ENCODE data around the gene PRIM2.
"Not testable (repeated sequence)": the region's sequence is repeated elsewhere in the genome, so short reads cannot be mapped to it uniquely, and the experiment has no call there.

Gene PRIM2

DNA sequence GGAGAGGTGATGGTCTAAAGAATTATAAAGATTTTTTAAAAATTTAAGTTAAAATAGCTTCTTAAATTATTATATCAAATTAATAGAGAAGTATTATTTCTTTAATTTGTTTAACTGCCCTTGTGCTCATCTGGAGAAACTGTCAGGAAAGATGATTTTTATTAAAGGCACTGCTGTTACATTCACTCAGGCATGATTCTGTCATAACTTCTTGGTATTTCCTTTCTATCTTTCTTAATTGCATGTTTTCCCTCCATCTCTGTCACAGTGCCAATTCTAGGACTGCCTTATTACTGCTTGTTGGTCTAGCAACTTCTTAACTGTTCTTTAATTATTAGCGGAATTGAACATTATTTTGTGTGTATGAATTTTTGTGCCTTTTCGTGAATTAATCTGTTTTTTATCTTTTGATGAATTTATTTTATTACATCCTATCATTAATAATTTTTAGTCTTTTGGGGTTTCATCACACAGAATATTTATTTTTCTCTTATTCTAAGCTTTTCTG, 47.7 kb downstream of the PRIM2 start:
- not testable (repeated sequence) for DNase-seq (ENCODE audit: low read depth, low spot score)

DNA sequence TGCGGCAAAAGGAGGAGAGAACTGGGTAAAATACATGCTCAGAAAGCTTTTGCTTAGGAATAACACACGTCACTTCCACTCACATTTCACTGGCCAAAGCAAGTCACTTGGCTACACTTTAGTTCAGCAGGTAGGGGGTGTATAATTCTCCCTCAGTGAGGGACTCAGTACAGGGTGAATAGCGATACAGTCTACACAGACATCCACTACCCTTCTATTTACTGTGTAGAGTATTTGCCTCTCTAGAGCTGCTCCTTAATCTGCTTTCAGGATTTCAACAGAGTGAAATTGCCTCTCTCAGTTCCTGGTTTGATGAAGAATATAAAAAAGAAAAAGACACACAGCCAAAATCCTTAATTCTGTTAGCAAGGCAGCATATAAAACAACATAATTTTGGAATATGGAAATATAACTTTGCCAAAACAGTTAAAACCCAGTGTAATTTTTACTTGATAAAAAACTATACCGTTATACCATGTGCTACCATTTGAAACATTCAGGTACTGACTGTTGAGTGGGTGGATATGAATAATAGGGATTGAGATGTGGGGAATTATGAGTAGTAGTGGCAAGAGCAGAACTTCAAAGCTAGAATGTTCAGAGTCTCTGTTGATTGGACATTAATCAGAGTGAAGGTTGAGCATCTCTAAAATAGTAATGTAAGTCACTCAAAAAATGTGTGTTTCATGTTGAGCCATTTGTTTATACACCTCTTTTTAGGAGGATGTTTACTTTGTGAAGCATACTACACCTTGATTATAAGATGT, 51.7 kb downstream of the PRIM2 start:
- DNase-seq (ENCODE audit: low read depth, low spot score), result not testable (repeated sequence)

DNA sequence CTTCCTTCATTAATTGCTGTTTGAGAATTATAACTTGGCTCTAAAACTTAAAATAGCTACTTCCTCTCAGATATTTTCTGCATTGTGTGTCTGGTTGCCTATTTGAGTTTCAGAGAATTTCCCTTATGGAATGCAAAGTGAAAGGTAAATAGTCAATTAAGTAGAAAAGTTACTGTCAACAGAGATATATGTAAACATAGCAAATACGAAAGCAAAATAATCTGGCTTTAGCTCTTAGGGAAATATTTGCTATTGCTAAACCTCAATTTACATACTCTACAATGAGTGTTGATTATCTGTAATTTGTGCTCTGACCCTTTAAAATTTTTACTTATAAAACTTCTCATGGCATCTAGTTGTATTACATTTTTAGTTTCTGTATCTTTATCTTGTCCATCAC, 54.3 kb downstream of the PRIM2 start:
- not testable (repeated sequence) for DNase-seq (ENCODE audit: low read depth, low spot score)

DNA sequence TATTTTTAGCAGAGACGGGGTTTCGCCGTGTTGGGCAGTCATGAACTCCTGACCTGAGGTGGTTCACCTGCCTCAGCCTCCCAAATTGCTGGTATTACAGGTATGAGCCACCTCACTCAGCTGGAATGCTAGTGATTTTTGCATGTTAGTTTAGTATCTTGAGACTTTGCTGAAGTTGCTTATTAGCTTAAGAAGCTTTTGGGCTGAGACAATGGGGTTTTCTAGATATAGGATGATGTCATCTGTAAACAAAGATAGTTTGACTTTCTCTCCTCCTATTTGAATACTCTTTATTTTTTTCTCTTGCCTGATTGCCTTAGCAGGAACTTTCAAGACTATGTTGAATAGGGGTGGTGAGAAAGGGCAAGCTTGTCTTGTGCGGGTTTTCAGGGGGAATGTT, 57.3 kb downstream of the PRIM2 start:
- not testable (repeated sequence) for DNase-seq (ENCODE audit: low read depth, low spot score)

DNA sequence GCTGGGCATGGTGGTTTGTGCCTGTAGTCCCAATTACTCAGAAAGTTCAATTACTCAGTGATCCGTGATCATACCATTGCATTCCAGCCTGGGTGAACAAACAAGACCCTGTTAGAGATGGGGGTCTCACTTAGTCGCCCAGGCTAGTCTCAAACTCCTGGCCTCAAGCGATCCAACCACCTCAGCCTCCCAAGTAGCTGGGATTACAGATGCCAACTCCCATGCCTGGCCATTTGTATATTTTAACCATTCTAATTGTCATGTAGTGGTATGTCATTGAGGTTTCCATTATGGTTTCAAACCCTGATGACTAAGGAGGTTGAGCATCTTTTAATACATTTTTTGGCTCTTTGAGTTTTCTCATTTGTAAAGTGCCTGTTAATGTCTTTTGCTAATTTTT, 58.7 kb downstream of the PRIM2 start:
- DNase-seq (ENCODE audit: low read depth, low spot score), result peak; percentile 5

DNA sequence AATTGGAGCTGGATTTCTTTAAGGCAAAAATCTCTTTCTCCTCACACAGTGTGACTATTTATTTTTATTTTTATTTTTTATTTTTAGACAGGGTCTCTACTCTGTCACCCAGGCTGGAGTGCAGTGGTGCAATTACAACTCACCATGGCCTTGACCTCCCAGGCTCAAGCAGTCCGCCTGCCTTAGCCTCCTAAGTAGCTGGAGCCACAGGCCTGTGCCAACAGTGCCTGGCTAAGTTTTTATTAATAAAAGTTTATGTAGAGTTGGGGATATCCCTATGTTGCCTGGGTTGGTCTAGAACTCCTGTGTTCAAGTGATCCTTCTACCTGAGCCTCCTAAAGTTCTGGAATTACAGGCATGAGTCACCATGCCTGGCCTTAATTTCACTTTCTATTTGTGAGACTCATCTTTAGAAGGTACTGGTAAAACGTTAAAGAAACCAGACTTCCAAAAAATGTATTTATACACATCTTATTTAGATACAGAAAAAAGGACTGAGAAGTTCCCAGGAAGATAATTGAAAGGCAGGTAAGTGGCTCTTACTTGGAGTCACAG, 71.7 kb downstream of the PRIM2 start:
- DNase-seq (ENCODE audit: low read depth, low spot score), result not testable (repeated sequence)

DNA sequence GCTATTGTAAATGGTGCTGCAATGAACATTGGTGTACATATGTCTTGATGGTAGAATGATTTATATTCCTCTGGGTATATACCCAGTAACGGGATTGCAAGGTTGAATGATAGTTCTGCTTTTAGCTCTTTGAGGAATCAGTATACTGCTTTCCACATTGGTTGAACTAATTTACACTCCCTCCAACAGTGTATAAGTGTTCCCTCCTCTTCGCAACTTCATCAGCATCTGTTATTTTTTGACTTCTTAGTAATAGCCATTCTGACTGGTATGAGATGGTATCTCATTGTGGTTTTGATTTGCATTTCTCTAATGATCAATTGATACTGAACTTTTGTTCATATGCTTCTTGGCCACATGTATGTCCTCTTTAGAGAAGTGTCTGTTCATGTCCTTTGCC, 73.4 kb downstream of the PRIM2 start:
- not testable (repeated sequence) for DNase-seq (ENCODE audit: low read depth, low spot score)

DNA sequence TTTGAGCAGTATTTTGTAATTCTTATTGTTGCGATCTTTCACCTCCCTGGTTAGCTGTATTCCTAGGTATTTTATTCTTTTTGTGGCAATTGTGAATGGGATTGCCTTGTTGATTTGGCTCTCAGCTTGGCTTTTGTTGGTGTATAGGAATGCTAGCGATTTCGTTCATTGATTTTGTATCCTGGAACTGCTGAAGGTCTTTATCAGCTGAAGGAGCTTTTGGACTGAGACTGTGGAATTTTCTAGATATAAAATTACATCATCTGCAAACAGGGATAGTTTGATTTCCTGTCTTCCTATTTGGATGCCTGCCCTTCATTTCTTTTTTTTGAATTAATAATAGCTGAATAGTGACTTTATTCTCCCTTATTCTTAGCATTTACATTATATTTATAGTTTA, 74.6 kb downstream of the PRIM2 start:
- DNase-seq (ENCODE audit: low read depth, low spot score), result not testable (repeated sequence)

DNA sequence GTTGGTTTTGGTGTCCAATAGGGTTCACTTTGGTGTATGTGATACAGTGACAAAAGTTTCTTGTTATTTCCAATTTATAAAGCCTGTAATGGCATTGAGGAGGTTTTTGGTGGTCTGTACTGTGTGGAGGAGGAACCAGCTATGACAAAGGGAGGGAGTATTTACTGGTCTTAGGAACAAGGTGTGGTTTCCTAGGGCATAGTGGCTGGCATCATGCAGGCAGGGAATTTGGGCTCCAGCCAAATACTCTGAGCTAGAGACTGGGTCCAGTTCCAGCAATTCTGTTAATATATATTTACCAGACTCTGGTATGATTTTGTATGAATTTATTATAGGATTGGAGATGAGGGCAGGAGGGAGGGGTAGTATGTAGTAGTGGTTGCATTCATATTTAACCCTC, 101.9 kb downstream of the PRIM2 start:
- DNase-seq (ENCODE audit: low read depth, low spot score), result peak; percentile 19

DNA sequence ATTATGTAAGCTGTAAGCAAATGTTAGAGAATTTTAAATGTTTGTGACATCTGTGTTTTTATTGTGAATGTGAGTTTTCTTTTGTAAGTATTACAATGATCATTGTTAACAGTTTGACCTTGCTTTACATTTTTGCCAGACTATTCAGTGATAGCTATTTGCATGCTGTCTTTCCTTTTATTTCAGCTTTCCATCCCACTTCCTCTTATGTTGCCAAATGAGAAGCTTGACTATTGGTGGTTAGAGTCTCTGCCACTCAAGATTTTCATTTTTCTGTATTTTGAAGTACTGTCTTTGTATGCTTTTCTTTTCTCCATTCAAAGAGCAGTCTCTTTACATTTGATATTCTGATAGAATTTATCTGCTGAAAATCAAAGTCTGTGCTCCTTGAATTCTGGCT, 104.1 kb downstream of the PRIM2 start:
- no peak for DNase-seq (ENCODE audit: low read depth, low spot score)

DNA sequence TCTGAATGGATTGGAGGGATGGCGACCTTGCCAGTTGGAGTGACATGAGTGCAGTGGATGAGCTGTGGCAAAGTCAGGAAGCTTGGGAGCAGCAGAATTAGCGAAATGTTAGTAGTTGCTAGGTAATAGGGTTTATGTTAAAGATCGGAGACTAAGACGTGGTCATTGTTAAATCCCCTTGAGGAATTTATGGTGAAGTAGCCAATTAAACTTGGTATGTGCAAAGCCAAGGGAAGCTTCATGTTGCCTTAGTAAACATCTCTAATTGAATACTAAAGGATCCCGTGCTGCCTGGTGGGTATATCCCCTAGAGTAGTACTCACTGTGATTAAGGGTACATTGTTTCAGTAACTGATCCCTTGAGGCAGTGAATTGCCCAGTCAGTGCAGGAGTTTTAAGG, 106.0 kb downstream of the PRIM2 start:
- peak; percentile 23 for DNase-seq (ENCODE audit: low read depth, low spot score)

DNA sequence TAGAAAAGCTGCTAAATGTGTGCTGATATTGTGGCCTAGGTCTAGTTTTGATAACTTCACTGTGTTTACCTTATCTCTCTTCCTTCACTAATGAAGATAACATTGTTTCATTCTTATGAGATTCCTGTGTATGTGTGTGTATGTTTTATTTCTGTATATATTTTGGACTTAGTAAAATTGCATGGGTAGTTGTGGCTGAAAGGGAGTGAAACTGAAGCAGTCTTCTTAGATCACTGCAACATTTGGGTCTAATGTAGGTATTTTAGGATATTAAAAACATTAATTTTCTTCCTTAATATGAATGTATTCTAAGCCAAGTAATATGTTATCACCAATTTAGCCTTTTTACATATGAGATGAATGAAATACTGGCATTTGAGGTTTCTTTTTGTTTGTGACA, 114.3 kb downstream of the PRIM2 start:
- DNase-seq (ENCODE audit: low read depth, low spot score), result not testable (repeated sequence)

DNA sequence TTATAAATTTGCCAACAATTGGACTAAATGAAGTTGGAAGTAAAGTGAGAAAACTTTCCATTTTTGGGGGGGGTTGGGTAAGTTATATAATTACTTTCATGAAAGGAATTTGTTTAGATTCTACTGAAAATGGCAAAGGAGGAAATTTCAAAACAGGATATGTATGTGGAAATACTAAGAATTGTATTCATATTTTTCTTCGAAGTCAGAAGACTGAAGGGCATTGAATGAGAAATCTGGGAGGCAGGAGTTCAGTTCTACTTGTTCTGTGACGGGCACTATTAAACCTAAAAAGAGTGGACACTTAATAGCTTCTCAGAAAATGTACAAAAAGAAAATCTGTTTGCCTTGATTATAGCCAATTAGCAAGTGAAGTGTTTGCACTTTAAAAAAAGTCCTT, 114.7 kb downstream of the PRIM2 start:
- DNase-seq (ENCODE audit: low read depth, low spot score), result peak; percentile 14

DNA sequence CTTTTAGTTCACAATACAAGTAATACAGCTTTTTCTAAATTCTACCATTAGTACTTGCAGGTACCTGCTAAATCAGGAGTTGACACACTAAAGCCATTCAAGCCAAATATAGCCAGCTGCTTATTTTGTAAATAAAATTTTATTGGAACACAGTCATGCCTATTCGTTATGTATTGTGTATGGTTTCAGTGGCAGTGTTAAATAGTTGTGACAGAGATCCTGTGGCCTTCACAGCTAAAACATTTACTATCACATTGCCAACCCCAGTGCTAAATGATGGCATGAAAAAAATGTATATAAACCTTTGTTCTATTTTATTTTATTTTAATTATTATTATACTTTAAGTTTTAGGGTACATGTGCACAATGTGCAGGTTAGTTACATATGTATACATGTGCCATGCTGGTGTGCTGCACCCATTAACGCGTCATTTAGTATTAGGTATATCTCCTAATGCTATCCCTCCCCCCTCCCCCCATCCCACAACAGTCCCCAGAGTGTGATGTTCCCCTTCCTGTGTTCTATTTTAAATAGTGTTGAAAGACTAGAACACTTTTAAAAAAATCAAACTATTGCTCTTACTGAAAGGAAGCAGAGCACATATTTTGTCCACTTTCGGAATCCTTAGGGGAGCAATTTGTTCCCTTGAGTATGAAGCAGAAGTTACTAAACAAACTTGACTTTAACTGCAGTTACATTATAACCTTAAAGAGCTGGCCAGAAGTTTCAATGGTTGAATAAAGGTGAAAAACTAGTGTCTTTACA, 115.7 kb downstream of the PRIM2 start:
- DNase-seq (ENCODE audit: low read depth, low spot score), result no peak

DNA sequence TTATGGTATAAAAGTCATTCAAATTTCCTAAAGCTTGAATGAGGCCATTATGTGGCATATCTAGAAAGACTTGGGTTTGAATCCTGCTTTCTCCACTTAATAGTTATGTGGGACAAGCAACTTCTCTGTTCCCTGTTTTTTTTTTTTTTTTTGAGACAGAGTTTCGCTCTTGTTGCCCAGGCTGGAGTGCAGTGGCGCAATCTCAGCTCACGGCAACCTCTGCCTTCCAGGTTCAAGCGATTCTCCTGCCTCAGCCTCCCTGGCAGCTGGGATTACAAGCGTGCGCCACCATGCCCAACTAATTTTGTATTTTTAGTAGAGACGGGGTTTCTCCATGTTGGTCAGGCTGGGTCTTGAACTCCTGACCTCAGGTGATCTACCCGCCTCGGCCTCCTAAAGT, 116.4 kb downstream of the PRIM2 start:
- DNase-seq (ENCODE audit: low read depth, low spot score), result not testable (repeated sequence)

DNA sequence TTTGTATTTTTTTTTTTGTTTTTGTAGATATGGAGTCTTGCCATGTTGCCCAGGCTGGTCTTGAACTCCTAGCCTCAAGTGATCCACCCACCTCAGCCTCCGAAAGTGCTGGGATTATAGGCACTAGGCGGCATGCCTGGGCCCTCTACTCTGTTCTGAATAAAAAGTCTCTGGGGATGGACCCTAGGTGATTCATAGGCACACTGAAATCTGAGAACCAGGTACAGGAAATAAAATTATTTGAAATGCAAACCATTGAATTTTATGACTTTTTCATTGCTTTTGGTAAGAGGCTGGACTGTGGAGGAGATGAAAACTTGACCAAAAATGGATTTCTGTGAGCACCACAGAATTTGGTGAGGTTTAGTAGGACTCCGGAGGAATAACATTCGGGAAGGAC, 117.5 kb downstream of the PRIM2 start:
- DNase-seq (ENCODE audit: low read depth, low spot score), result no peak

DNA sequence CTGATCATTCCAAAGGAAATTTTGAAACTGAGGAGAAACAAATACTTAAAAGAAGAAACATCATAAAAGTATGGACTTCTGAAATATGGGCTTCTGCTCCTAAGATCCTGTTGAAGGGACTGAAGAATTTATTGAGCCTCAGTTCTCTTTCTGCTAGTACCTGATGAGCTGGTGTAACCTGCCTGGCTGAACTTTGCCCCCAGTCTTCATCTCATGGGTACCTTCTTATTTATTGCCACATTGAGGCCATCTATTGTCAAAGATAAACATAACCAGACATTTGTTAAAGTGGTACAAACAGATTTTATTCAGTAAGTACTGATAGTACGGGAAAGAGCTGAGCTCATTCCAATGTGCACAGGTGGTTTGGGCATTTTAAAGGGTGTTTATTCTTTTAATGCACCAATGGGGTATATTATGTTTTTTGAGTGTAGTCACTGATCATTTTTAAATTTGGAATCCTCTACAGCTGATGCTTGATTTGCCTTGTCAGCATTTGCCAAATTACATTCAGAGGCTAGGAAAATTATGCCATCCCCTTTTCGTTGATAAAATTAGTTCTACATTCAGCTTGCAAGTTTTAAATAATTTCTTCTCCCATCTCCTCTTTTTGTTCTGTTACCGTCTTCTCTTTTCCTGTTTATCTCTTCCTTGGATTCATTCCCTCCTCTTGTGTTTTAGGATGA, 118.2 kb downstream of the PRIM2 start:
- no peak for DNase-seq (ENCODE audit: low read depth, low spot score)

DNA sequence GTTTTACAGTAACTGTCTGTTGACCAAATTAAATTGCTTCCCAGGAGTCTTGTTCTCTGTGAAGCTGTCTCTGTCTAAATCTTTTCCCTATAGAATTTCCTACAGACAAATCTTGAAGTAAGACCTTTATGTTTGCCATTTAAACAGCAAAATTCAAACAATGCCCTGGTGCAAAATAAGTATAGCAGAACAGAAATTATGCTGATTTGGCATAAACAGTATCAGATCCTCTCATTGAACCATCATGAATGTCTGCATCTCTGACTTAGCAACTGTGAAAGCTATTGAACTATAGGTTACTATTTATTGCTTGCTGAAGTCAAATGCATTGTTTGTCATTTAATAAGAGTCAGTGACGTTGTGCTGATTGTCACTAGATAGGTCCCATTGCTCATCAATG, 123.3 kb downstream of the PRIM2 start:
- not testable (repeated sequence) for DNase-seq (ENCODE audit: low read depth, low spot score)

DNA sequence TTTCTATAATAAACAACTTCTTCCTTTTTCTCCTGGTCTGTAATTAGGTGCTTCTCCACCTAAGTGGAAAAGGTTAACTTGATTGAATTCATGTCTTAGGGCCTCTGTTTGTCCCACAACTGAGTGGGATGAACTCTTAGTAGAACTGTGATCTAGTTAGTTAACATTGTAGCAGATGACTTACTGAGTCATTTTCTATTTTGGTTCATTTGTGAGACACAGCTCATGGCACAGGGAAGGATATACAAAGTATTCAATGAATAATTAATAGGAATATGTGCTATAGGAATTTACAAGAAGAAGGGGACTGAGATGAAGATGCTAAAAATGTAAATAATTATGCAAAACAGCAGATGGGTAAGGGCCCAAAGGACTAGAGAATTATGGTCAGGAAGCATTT, 124.7 kb downstream of the PRIM2 start:
- not testable (repeated sequence) for DNase-seq (ENCODE audit: low read depth, low spot score)

DNA sequence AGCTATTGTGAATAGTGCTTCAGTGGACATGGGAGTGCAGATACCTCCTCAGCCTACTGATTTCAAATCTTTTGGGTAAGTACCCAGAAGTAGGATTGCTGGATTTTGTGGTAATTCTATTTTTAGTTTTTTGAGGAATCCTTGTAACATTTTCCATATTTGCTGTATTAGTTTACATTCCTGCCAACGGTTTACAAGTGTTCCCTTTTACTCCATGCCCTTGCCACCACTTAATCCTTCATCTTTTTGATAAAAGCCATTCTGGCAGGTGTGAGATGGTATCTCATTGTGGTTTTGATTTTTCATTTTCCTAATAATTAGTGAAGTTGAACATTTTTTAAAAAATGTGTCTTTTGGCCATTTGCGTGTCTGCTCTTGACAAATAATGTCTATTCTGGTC, 125.8 kb downstream of the PRIM2 start:
- DNase-seq (ENCODE audit: low read depth, low spot score), result not testable (repeated sequence)

DNA sequence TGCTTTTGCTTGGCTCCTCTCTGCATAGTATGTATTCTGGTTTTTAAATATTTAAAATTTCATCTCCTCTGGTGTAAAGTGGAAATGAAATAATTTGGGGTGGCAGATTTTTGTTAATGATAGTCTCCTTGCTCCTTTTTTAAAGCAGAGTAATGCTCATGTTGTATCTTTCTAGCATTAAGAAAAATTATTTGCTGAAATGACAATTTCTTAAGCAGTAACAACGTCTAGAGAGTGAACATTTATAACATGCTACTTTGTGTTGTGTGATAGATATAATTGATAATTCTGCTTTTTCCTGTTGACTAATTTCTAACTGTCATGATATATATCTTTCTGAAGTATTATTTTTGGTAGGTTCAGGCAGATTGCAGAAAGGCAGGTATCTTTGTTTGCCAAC, 127.4 kb downstream of the PRIM2 start:
- not testable (repeated sequence) for DNase-seq (ENCODE audit: low read depth, low spot score)

DNA sequence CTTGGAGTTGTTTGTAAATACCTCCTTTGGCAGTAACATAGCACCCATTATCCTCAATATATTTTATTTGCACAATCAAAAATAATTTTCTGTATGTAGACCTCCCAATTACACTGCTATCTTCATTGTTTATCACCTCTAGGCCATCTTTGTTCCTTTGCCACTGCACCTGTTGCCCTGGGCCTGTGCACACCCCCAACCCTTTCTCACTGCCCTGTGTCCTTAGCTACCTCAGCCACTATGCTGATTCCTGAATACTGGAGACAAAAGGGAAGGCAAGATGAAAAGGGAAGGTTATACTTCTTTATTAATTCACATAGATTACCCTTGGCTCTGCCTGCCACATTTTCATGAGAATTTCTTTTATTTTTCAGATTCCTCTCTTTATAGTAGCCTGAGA, 127.9 kb downstream of the PRIM2 start:
- DNase-seq (ENCODE audit: low read depth, low spot score), result not testable (repeated sequence)
